ENCODE data around the gene MAP6.

DNA sequence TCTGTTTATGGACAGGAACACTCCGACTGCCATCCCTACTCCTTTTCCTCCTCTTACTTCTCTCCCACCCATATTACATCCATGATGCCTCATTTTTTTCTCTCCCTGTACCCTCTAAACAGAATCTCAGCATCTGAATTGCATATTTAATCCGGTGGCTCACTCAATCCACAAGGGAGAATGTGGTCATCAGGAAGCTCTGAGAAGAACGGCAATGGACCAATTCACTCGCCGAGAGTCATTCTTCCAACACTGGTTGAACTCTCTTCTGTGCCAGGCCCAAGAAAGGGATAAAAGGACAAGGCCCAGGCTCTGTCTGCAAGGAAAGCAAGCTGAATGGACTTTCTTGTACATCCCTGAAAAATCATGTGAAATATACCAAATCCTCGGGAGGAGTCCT, 15.9 kb downstream of the MAP6 start:
- TF ChIP-seq POLR2AphosphoS5 (IDR thresholded peaks at IDR 0.05) (no peak), EP300 (IDR thresholded peaks at IDR 0.05) (no peak)
- TF ChIP-seq, protein P1, sequence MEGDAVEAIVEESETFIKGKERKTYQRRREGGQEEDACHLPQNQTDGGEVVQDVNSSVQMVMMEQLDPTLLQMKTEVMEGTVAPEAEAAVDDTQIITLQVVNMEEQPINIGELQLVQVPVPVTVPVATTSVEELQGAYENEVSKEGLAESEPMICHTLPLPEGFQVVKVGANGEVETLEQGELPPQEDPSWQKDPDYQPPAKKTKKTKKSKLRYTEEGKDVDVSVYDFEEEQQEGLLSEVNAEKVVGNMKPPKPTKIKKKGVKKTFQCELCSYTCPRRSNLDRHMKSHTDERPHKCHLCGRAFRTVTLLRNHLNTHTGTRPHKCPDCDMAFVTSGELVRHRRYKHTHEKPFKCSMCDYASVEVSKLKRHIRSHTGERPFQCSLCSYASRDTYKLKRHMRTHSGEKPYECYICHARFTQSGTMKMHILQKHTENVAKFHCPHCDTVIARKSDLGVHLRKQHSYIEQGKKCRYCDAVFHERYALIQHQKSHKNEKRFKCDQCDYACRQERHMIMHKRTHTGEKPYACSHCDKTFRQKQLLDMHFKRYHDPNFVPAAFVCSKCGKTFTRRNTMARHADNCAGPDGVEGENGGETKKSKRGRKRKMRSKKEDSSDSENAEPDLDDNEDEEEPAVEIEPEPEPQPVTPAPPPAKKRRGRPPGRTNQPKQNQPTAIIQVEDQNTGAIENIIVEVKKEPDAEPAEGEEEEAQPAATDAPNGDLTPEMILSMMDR (IDR thresholded peaks at IDR 0.05) = no peak

Data from sigmoid colon (tissue), 4 donors.